GM21723 (cell line): ENCODE measurements around the gene CYFIP1.

Source experiments
- ATAC-seq: cut with Tn5 transposase; IDR thresholded peaks from one replicate; pipeline ENCODE4 v1.9.1; 2021; ENCODE audit warnings: mild to moderate bottlenecking, moderate library complexity; ENCODE audit not compliant: unreplicated experiment

CYFIP1 gene

GRCh38 chr15:22951031-22951380 lies 29.2 kb downstream of the CYFIP1 start:
- no peak for ATAC-seq

DNA sequence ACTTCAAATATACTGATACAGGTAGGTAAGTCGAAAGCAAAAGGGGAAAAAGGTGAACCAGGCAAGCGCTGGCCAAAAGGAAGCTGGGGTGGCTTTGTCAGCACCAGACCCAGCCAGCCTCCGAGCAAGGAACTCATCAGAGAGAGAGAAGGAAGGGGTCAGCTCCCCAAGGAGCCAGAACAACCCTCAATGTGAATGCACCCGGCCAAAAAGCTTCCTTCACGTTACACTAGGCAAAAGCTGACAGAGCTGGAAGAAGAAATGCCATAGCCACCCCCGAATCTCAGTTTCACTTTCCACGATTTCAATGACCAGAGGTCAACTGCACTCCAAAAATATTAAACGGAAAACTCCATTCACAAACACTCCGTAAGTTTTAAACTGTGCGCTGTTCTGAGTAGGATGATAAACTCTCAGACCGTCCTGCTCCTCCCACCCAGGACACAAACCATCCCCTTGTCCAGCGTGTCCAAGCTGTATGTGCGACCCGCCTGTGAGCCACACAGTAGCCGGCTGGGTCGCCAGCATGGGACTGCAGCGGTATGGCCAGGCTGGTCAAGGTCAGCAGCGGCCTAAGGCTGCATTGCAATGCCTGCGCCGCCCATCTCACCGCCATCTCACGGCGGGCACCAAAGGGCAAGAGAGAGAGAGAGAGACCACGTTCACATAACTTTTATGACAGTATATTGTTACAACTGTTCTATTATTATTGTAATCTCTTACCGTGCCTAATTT lies 29.7 kb downstream of the CYFIP1 start:
- ATAC-seq, result no peak

DNA sequence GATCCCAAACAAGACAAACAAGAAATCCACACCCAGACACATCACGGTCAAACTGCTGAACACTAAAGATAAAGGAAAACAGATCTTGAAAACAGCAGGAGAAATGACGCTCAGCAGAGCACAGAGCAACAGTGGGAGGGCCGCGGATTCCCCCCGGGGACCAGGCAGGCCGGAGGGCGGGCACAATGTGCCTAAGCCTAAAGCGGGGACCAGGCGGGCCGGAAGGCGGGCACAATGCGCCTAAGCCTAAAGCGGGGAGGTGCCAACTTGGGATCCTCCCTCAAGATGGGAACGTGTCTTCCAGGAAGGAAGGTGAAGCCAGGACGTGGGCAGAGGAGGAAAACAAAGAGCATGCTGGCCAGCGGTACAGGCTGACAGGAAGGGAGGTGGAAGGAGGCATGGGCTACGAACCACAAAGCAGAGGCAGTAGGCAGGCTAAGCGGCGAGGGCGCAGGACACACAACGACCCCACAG lies 31.1 kb downstream of the CYFIP1 start:
- no peak for ATAC-seq

- no peak for ATAC-seq
Measured at GRCh38 chr15:22948056-22948455, 32.1 kb downstream of the CYFIP1 start.

DNA sequence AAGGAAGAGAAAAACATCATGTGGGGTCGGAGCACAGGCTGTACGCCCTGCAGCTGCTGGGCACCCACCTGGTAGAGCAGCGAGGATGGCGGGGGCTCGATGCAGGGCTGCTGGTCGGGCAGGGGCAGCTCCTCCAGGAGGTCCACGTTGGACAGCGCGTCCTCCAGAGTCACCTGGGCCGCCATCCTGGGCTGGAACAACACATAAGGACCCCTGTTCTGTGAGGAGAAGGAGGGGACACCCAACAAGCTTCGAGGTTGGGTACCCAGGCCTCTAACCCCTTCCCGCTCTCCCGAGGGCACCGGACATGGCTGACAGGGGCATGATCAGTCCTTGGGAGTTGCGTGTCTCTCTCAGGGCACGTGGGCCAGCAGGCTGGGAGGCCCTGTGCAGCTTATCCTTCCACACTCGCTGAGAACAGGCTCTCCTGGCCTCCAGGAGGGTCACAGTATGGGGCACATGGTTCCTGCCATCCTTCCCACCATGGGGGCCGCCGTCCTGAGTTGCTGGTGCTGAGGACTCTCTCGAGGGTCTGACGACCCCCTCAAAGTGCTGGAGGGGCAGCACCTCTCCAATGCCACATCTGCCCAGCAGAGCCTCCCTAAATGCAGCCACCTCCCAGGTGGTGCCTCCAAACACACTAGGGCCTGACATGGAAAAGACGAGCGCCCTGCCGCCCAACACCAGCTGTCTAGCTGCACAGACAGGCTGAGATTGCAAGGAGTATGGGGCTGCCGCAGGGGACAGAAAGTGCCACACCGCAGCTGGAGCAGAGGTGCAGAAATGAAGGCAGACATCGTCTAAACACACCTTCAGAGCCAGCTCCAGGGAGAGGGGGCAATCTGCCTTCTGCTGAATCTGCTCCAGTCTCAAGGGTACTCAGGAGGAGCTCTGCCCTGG lies 32.8 kb downstream of the CYFIP1 start:
- ATAC-seq, result no peak

DNA sequence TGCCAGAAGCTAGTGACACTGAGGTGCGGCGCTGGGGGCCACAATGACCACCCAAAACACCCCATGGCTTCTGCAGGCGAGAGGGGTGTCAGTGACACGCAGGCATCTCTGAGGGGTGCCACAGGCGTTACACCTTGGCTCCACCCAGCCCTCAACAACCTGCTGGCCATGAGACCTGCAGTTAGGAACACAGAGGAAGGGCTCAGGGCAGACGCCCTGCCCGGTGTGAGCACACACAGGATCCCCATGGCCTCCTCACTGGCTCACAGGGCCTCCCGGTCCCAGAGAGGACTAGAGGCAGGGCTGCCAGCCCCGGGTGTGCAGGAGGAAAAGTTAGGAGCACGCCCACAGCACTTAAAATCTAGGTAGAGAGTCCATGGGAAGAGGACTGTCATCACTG lies 35.1 kb downstream of the CYFIP1 start:
- ATAC-seq, result no peak

- ATAC-seq, result no peak
Measured at GRCh38 chr15:22944651-22945050, 35.5 kb downstream of the CYFIP1 start.

DNA sequence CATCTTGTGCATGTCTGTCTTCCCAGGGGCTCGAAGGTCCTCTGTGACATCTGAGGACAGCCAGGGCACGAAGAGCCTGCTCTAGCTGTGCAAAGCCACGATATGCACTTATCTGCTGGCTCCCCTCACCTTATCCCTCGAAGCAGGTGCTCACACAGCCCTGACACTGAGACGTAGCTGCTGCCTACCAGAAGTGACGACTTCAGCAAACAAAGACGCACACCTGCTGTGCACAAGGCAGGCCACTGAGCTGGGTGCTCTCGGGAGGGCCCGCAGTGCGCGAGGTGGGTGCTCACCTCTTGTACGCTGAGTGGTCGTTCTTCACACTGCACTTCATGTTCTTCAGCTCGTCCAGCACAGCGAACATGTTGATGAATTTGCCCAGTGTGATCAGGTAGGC lies 37.3 kb downstream of the CYFIP1 start:
- no peak for ATAC-seq

DNA sequence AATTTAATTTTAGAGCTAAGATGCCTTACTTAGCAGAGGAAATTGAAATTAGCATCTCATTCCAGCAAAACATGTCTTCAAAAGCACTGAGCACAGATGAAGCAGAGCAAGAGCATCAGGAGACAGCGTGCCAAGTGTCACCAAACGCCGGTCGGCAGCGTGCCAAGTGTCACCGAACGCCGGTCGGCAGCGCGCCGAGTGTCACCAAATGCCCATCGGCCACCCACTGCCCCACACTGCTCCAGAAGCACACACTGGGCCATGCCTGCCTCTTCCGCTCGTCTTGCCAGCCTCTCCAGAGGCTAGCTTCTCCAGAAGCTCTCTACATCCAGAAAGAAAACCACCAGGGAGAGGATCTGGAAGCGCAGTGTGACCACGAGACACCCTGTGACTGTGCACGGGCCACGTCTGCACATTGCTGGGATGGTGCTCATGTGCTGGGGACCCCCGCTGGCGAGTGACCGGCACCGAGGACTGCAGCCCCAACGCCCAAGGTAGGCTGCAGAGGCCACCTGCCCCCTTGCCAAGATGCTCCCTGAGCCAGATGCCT lies 37.8 kb downstream of the CYFIP1 start:
- ATAC-seq, result no peak

- no peak for ATAC-seq
Measured at GRCh38 chr15:22941179-22941578, 39.0 kb downstream of the CYFIP1 start.

DNA sequence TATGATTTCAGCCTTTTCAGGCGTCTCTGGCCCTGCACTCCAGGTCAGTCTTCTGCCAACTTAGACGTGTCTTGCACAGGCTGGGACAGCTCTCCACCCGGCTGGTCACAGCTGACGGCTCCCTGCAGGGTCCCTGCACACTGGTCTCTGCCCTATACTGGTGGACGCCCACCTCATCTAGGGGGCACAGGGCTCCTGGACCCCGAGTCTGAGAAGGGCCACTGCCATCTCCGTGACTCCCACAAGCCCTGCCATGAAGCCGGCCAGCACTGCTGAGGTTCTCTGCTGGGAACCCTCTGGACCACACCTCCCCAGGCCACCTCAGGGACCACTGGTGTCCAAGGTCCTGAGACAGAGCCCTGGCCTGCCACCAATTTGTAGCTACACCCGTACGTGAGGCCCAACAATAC lies 40.5 kb downstream of the CYFIP1 start:
- no peak for ATAC-seq

- no peak for ATAC-seq
Measured at GRCh38 chr15:22939051-22939450, 41.1 kb downstream of the CYFIP1 start.

DNA sequence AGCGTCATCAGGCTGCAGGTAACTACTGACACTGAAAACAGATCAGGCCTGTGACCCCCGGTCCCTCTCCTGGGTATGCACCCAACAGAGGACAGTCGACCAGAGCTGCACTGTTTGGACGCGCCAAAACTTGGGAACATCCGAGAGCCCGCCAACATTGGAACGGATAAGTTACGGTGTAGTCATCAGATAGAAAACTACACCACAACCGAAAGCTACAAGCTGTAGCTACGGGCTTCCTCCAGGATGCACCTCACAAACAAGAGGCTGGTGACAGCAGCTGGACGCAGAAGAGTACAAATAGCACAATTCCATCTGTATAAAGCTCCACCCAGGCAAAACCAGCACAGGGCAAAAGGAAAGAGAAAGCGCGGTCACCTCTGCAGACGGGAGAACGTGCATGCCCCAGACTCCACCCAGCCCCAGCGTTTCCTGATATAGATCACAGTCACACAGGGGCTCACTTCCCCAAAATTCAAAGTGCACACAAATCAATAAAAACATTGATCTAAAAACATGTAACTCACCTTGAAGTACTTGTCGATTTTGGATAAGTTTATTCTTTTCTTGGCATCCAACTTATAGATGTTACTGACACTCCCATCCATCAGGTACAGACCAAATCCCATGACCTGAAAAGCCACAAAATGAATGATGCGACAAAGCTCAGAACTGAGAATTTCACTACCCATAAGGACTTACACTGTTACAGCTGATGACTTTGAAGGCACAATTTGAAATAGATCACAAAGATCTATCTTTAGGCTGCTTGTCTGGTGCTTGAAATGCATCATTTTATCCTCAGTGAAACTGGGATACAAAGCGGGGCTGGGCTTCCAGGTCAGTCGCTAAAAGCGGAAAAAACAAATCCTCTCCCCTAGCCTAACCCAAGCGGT lies 43.3 kb downstream of the CYFIP1 start:
- ATAC-seq, result peak; percentile 93

GRCh38 chr15:22933641-22934061 lies 46.5 kb downstream of the CYFIP1 start:
- no peak for ATAC-seq

GRCh38 chr15:22931784-22932536 lies 48.2 kb downstream of the CYFIP1 start:
- ATAC-seq, result no peak

DNA sequence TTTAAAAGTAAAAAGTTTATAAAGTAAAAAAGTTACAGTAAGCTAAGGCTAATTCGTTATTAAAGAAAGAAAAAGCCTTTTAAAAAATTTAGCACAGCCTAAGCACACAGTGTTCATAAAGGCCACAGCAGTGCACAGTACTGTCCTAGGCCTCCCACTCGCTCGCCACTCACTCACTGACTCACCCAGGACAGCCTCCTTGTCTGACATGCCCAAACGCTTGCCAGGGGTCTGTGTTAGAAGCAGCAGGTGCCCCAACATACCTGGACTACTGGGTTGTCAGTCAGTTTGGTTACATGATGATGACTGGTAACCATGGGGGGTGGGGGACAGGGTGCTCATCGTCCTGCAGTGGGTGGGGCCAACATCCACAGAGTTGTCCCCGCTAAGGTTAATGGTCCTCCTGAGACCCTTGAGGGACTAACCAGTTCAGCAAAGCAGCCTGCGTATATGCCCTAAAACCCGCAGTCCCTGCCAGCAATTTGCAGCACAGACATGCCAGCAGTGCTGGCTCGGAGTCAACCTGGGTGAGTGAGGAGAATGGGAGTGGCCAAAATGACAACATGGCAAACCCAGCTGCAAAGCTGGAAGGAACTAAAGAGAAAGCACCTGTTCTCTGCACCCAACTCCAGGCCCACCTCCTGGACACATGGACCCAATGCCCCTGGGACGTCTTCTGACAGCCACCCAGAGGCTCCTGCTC lies 49.2 kb downstream of the CYFIP1 start:
- ATAC-seq, result no peak

DNA sequence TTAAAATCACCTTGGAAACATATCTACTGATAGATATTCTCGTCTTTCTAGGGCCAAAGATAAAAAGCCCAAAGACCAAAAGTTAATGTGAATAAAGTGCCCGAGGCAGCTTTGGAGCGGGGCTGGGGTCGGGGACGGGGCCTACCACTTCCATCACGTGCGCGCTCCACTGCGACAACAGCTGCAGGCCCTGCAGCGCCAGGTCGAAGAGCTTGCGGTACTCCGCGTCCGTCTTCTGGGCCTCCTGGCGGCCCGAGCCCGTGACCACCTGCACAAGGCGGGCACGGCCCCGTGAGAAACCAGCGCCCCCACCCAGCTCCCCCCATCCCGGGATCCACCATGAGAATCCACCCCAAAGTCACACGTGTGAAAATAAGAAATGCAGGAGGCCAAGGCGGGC lies 52.4 kb downstream of the CYFIP1 start:
- no peak for ATAC-seq

- no peak for ATAC-seq
Measured at GRCh38 chr15:22925875-22926274, 54.3 kb downstream of the CYFIP1 start.

DNA sequence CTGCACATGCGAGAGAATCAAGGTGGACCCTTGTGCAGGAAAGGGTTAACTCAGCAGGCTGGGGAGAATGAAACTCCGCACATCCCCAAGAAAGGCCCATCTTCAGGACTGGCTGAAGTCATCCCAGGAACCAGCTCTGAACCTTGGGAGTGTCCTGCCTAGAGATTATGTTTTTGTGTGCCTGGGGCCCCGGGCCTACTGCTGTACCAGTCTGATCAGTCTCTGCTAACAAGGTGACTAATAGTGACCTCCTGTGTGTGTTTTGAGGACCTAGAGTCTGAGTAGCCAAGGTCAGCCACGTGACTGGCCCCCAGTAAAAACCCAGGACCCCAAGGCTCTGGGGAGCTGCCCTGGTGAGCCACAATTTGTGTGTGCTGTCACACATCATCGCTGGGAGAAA lies 58.2 kb downstream of the CYFIP1 start:
- ATAC-seq, result no peak
